Hepatocyte (in vitro differentiated cells): ENCODE results near the gene NFIA. TPM values are rescaled to one million over a fixed set of nuclear protein-coding genes. Genes with fewer than 3 reads are reported as not detected.

Source experiments
- DNase-seq: peaks from one replicate; pipeline ENCODE4 v3.0.0-alpha.2; 2016; ENCODE audit warnings: low spot score
- H2AFZ ChIP-seq: fragments of 200-600 bp; sonication (generic); 2 replicates; pipeline ENCODE4 v1.6.0; 2016; ENCODE audit warnings: antibody characterized with exemption, mild to moderate bottlenecking
- H3K27ac ChIP-seq: fragments of 200-600 bp; sonication (generic); 2 replicates; pipeline ENCODE4 v1.5.1; 2016; ENCODE audit warnings: mild to moderate bottlenecking
- H3K27me3 ChIP-seq: fragments of 200-600 bp; sonication (generic); 2 replicates; pipeline ENCODE4 v1.6.1; 2016
- H3K36me3 ChIP-seq: fragments of 200-600 bp; sonication (generic); replicated peaks from 2 replicates; pipeline ENCODE4 v1.5.1; 2016; ENCODE audit warnings: low read depth; ENCODE audit not compliant: insufficient read depth
- H3K4me1 ChIP-seq: fragments of 200-600 bp; sonication (generic); 2 replicates; pipeline ENCODE4 v1.5.1; 2016; ENCODE audit warnings: mild to moderate bottlenecking, moderate library complexity; ENCODE audit not compliant: insufficient read depth
- H3K4me2 ChIP-seq: fragments of 200-600 bp; sonication (generic); 2 replicates; pipeline ENCODE4 v1.6.0; 2016
- H3K4me3 ChIP-seq: fragments of 200-600 bp; sonication (generic); 2 replicates; pipeline ENCODE4 v1.5.1; 2016; ENCODE audit warnings: mild to moderate bottlenecking
- H3K79me2 ChIP-seq: fragments of 200-600 bp; sonication (generic); 2 replicates; pipeline ENCODE4 v1.6.0; 2017; ENCODE audit warnings: mild to moderate bottlenecking
- H3K9me2 ChIP-seq: fragments of 200-600 bp; sonication (generic); replicated peaks from 2 replicates; pipeline ENCODE4 v1.6.0; 2017; ENCODE audit warnings: mild to moderate bottlenecking; ENCODE audit not compliant: insufficient read depth
- H3K9me3 ChIP-seq: fragments of 200-600 bp; sonication (generic); 2 replicates; pipeline ENCODE4 v1.5.1; 2016; ENCODE audit warnings: low read depth, mild to moderate bottlenecking
- H4K20me1 ChIP-seq: fragments of 200-600 bp; sonication (generic); 2 replicates; pipeline ENCODE4 v1.6.0; 2016; ENCODE audit warnings: mild to moderate bottlenecking; ENCODE audit not compliant: insufficient read depth, poor library complexity, severe bottlenecking
- CTCF ChIP-seq: fragments of 200-600 bp; sonication (generic); IDR thresholded peaks from 2 replicates; pipeline ENCODE4 v1.5.1; 2016; ENCODE audit warnings: antibody characterized with exemption, mild to moderate bottlenecking; ENCODE audit not compliant: poor library complexity
- EZH2 ChIP-seq: fragments of 200-600 bp; sonication (generic); IDR thresholded peaks from 2 replicates; pipeline ENCODE4 v1.6.1; 2016; ENCODE audit warnings: antibody characterized with exemption, mild to moderate bottlenecking, borderline replicate concordance
- EZH2phosphoT487 ChIP-seq: fragments of 200-600 bp; sonication (generic); IDR thresholded peaks from one replicate; pipeline ENCODE4 v1.6.1; 2018; ENCODE audit warnings: antibody characterized with exemption, mild to moderate bottlenecking, low read depth, moderate library complexity; ENCODE audit not compliant: unreplicated experiment, severe bottlenecking
- WGBS: methylation state at CpG from one replicate; pipeline ENCODE4 v1.1.6; 2016; ENCODE audit warnings: low lambda C conversion rate; ENCODE audit errors: missing lambda C conversion rate; 5-methylcytosine and 5-hydroxymethylcytosine counted together
- polyA plus RNA-seq: library from polyadenylated mRNA; unstranded; fragments of >200 nt; fragmentation: Nextera tagmentation; extraction: Ambion mirVana; gene quantifications from 2 replicates; pipeline ENCODE4 v1.2.1, GENCODE V29; 2016
- total RNA-seq: library from RNA; depleted of rRNA; stranded (reverse); fragments of >200 nt; gene quantifications from 2 replicates; pipeline ENCODE4 v1.2.3, GENCODE V29; 2014

NFIA gene
- total and polyA plus RNA-seq, 2 experiments from 2014 or later = 15.1 to 18.2 TPM

- Histone ChIP-seq H3K9me3 (no peaks in the 10 kb centered on the region), H3K4me3 (no peak overlapping the region), H3K27me3 (no peaks in the 10 kb centered on the region), H3K9me2 (no peaks in the 10 kb centered on the region), H3K27ac (no peak overlapping the region), H3K36me3 (no peaks in the 10 kb centered on the region), H3K79me2 (no peaks in the 10 kb centered on the region), H3K4me1 (peaks cover 7% of the 10 kb centered on the region), H4K20me1 (no peaks in the 10 kb centered on the region), H3K4me2 (no peak overlapping the region), H2AFZ (no peak overlapping the region)
- 90% methylated on average over 4 of the region's 4 CpGs for WGBS
- no peak for TF ChIP-seq EZH2phosphoT487
- TF ChIP-seq CTCF = no peak
- TF ChIP-seq EZH2 = no peak
- no peak for DNase-seq
Measured at GRCh38 chr1:61490924-61491323, 408.6 kb downstream of the NFIA start.

- H3K9me3 ChIP-seq = no peaks in the 10 kb centered on the region
- no peak overlapping the region for H3K4me2 ChIP-seq
- H3K4me1 ChIP-seq = peaks cover 13% of the 10 kb centered on the region
- no peak overlapping the region for H3K4me3 ChIP-seq
- no peaks in the 10 kb centered on the region for H3K36me3 ChIP-seq
- no peaks in the 10 kb centered on the region for H3K79me2 ChIP-seq
- H3K27me3 ChIP-seq = no peaks in the 10 kb centered on the region
- no peaks in the 10 kb centered on the region for H3K9me2 ChIP-seq
- no peaks in the 10 kb centered on the region for H4K20me1 ChIP-seq
- H2AFZ ChIP-seq = no peak overlapping the region
- DNase-seq = no peak
- 36% methylated on average over 4 of the region's 4 CpGs for WGBS
- H3K27ac ChIP-seq = no peak overlapping the region
- TF ChIP-seq EZH2phosphoT487 (no peak), CTCF (no peak), EZH2 (no peak)
Measured at GRCh38 chr1:61491497-61491896, 409.1 kb downstream of the NFIA start.

- Histone ChIP-seq H3K9me2 (no peaks in the 10 kb centered on the region), H3K4me1 (peaks cover 20% of the 10 kb centered on the region), H3K9me3 (no peaks in the 10 kb centered on the region), H2AFZ (no peak overlapping the region), H3K27me3 (no peaks in the 10 kb centered on the region), H3K79me2 (no peaks in the 10 kb centered on the region), H3K4me3 (no peak overlapping the region), H3K36me3 (no peaks in the 10 kb centered on the region), H3K4me2 (no peak overlapping the region), H4K20me1 (no peaks in the 10 kb centered on the region), H3K27ac (no peak overlapping the region)
- DNase-seq = no peak
- WGBS = 85% methylated on average over 3 of the region's 3 CpGs
- TF ChIP-seq CTCF = no peak
- no peak for TF ChIP-seq EZH2phosphoT487
- no peak for TF ChIP-seq EZH2
Measured at GRCh38 chr1:61494000-61494399, 411.6 kb downstream of the NFIA start.

- no peak for DNase-seq
- 22% methylated on average over 4 of the region's 4 CpGs for WGBS
- Histone ChIP-seq H3K4me2 (peak overlapping the region; percentile 21), H2AFZ (no peak overlapping the region), H3K4me1 (peaks cover 12% of the 10 kb centered on the region), H3K79me2 (no peaks in the 10 kb centered on the region), H3K4me3 (no peak overlapping the region), H3K27me3 (no peaks in the 10 kb centered on the region), H3K9me3 (no peaks in the 10 kb centered on the region), H3K36me3 (no peaks in the 10 kb centered on the region), H3K27ac (peak overlapping the region; percentile 0), H4K20me1 (no peaks in the 10 kb centered on the region), H3K9me2 (no peaks in the 10 kb centered on the region)
- TF ChIP-seq CTCF (no peak), EZH2 (no peak), EZH2phosphoT487 (no peak)
Measured at GRCh38 chr1:61496501-61496900, 414.1 kb downstream of the NFIA start.
